Body of pancreas (tissue), 4 donors: ENCODE results near the gene GNB5. TPM values are rescaled to one million over a fixed set of nuclear protein-coding genes. Genes with fewer than 3 reads are reported as not detected.

Source experiments
- ATAC-seq: fragments of 150-250 bp; one replicate; pipeline ENCODE4 v1.9.1; 2016
- DNase-seq, 4 donors: peaks; one replicate each; pipeline ENCODE4 v3.0.0-alpha.2; 2019
- H3K27ac ChIP-seq, 4 donors: fragments of 200-600 bp; sonication (generic); 1 replicate in 3 of 4; 2 replicates in 1 of 4; pipeline versions ENCODE4 v1.5.1 to v1.6.1; 2016 to 2019; ENCODE audit warnings: mild to moderate bottlenecking in 1 of 4, mixed read lengths in 1 of 4, moderate library complexity in 1 of 4
- H3K27me3 ChIP-seq, 2 donors: fragments of 200-600 bp; sonication (generic); one replicate each; pipeline ENCODE4 v1.6.0; 2016; ENCODE audit warnings: mild to moderate bottlenecking in 1 of 2
- H3K36me3 ChIP-seq, 2 donors: fragments of 200-600 bp; sonication (generic); replicated peaks in 1 of 2; 2 replicates each; pipeline ENCODE4 v1.5.1; 2016; ENCODE audit warnings: low read depth in 2 of 2; ENCODE audit not compliant: insufficient read depth in 1 of 2
- H3K4me1 ChIP-seq: fragments of 200-600 bp; sonication (generic); one replicate; pipeline ENCODE4 v1.6.0; 2016
- H3K4me3 ChIP-seq, 2 donors: fragments of 200-600 bp; sonication (generic); 1 replicate in 1 of 2; 2 replicates in 1 of 2; pipeline ENCODE4 v1.5.1; 2016 to 2019
- H3K9me3 ChIP-seq, 3 donors: fragments of 200-600 bp; sonication (generic); 1 replicate in 2 of 3; 2 replicates in 1 of 3; pipeline ENCODE4 v1.5.1; 2016
- CTCF ChIP-seq, 7 experiments: fragments of 450-650 bp in 4 of 7; fragments of 200-600 bp in 3 of 7; sonication (generic) in 3 of 7; IDR thresholded peaks; one replicate each; pipeline ENCODE4 v1.5.1; 2016 to 2019; ENCODE audit warnings: antibody characterized with exemption in 7 of 7
- POLR2A ChIP-seq, 3 donors: fragments of 450-650 bp; IDR thresholded peaks; one replicate each; pipeline ENCODE4 v1.6.1; 2016; ENCODE audit warnings: antibody characterized with exemption in 3 of 3, mild to moderate bottlenecking in 2 of 3
- WGBS, 2 donors: methylation state at CpG; one replicate each; pipeline ENCODE4 v1.1.5; 2017; 5-methylcytosine and 5-hydroxymethylcytosine counted together
- intact Hi-C: fragments of 100-400 bp; cut with DNase I; formaldehyde crosslinking; loops from one replicate; pipeline ENCODE4 v1.15.1; 2023
- total RNA-seq, 2 donors: library from RNA; depleted of rRNA; stranded (reverse); fragments of >200 nt; gene quantifications; one replicate each; pipeline ENCODE4 v1.1.0, GENCODE V29; 2016

Gene GNB5
- total RNA-seq, 2 donors from 2014 or later, result 15.8 to 25.2 TPM

DNA sequence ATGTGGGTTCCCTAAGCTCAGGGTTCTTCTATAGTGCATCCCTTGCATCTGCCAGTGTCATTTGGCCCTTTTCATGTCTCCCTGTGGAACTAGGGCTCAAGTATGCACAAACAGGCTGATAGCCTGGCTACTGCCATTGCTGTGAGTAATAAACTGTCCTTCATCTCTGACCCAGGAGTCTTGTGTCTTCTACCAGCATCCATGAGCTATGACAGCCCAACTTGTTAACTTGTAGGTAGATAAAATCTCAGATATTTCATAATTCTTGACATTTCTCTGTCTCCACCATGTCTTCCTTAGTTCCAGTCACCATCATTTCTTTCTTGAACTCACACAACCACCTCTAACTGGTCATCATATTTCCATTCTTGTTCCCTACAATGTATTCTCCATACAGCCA lies 59.1 kb downstream of the GNB5 start:
- Histone ChIP-seq H3K4me3 (no peak overlapping the region), H3K9me3 (no peaks in the 10 kb centered on the region), H3K27me3 (no peaks in the 10 kb centered on the region), H3K4me1 (peaks cover 37% of the 10 kb centered on the region), H3K36me3 (no peaks in the 10 kb centered on the region), H3K27ac (no peak overlapping the region)
- intact Hi-C loops, result no loop called here
- no peak for ATAC-seq
- DNase-seq, result no peak
- TF ChIP-seq CTCF (IDR thresholded peaks at IDR 0.05) (no peak), POLR2A (IDR thresholded peaks at IDR 0.05) (no peak)

GRCh38 chr15:52128568-52128967 lies 62.6 kb downstream of the GNB5 start:
- Histone ChIP-seq H3K27ac (no peak overlapping the region), H3K9me3 (no peaks in the 10 kb centered on the region), H3K27me3 (no peaks in the 10 kb centered on the region), H3K36me3 (no peaks in the 10 kb centered on the region), H3K4me3 (no peak overlapping the region), H3K4me1 (peaks cover 10% of the 10 kb centered on the region)
- 98% methylated on average over 3 of the region's 3 CpGs for WGBS, 2 donors
- no peak for ATAC-seq
- TF ChIP-seq CTCF (IDR thresholded peaks at IDR 0.05), result no peak
- no peak for TF ChIP-seq POLR2A (IDR thresholded peaks at IDR 0.05)
- intact Hi-C loops, result no loop called here
- DNase-seq, result no peak

DNA sequence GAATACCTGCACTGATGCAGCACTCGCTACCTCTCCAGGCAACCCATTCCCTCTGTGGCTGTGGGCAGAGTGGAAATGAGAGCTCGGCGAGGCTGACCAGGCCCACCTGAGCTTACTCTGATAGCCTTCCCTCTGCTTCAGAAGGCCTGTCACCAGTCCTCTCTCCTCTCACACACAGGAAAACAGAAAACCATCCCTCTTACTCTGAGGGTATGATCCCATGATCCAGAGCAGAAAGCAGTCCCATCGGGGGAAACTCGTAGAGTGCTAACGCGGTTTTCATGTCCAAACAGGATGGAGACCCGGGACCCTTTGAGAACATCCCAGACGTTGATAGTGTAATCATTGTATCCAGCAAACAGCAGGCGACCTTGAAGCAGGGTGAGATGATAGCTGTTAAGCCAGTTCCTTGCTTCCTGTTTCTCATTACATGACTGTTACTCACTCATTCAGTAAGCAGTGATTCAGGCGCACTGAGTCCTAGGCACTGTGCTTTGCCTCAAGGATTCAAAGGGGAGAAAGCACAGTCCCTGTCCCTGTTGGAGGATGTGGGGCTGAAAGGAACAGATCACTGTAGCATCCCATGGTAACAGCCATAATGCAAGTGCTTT lies 66.8 kb downstream of the GNB5 start:
- no peak overlapping the region for H3K4me3 ChIP-seq
- peak; percentile 58 for ATAC-seq
- intact Hi-C loops, result no loop called here
- DNase-seq, result no peak
- H3K36me3 ChIP-seq, result no peaks in the 10 kb centered on the region
- no peaks in the 10 kb centered on the region for H3K27me3 ChIP-seq
- H3K27ac ChIP-seq, result no peak overlapping the region
- 62 to 74% methylated on average over 8 to 11 of the region's 11 CpGs for WGBS, 2 donors
- no peaks in the 10 kb centered on the region for H3K9me3 ChIP-seq
- peaks cover 5% of the 10 kb centered on the region for H3K4me1 ChIP-seq
- TF ChIP-seq POLR2A (IDR thresholded peaks at IDR 0.05), result no peak

DNA sequence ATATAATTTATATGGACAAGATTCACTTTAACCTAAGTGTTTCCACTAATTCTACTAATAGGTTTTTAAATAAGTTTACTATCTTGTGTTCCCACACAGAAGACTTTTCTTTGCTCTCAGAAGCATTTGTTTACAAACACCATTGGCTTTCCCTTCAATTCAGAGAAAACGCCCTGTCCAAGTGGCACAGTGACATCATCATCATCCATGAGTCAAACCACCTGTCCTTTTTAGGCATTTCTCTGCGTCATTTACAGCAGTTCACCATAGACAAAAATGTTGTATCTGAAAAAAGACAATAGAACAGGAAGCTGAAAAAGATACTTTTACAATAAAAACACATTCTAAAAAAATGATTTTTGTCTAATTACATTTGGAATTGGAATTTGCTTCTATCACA lies 69.3 kb downstream of the GNB5 start:
- TF ChIP-seq CTCF (IDR thresholded peaks at IDR 0.05) (no peak), POLR2A (IDR thresholded peaks at IDR 0.05) (no peak)
- Histone ChIP-seq H3K36me3 (no peaks in the 10 kb centered on the region), H3K27ac (no peak overlapping the region), H3K4me3 (no peak overlapping the region), H3K4me1 (peaks cover 14% of the 10 kb centered on the region), H3K9me3 (no peaks in the 10 kb centered on the region), H3K27me3 (no peaks in the 10 kb centered on the region)
- no peak for ATAC-seq
- no peak for DNase-seq
- 91 to 93% methylated on average over 2 of the region's 2 CpGs for WGBS, 2 donors
- intact Hi-C loops, result no loop called here

GRCh38 chr15:52121006-52121405 lies 70.2 kb downstream of the GNB5 start:
- ATAC-seq (no peak), DNase-seq (peak in 2 of 4 donors; percentile 26 to 39)
- H3K4me1 ChIP-seq, result peaks cover 23% of the 10 kb centered on the region
- no peak overlapping the region for H3K27ac ChIP-seq
- WGBS, 2 donors, result 67 to 73% methylated on average over 5 of the region's 5 CpGs
- H3K27me3 ChIP-seq, result no peaks in the 10 kb centered on the region
- intact Hi-C loops, result no loop called here
- H3K9me3 ChIP-seq, result no peaks in the 10 kb centered on the region
- TF ChIP-seq CTCF (IDR thresholded peaks at IDR 0.05) (no peak), POLR2A (IDR thresholded peaks at IDR 0.05) (no peak)
- H3K36me3 ChIP-seq, result no peaks in the 10 kb centered on the region
- no peak overlapping the region for H3K4me3 ChIP-seq
